ENCODE results near the gene HLA-DOB. TPM values are rescaled to one million over a fixed set of nuclear protein-coding genes. Genes with fewer than 3 reads are reported as not detected.

The HLA-DOB gene
- total RNA-seq, 2 donors from 2014 or later, result not detected

- H3K4me1 ChIP-seq (ENCODE audit: control insufficient read depth, insufficient read depth, low read length), result peaks cover 4% of the 10 kb centered on the region
- peaks cover 80% of the 10 kb centered on the region for H3K27me3 Mint-ChIP-seq (ENCODE audit: insufficient read depth)
- DNase-seq, result no peak
These were observed 23.9 kb upstream of the HLA-DOB start for GRCh38 chr6:32840604-32841246.

GRCh38 chr6:32839356-32839755, 22.6 kb upstream of the HLA-DOB start:
- H3K27me3 Mint-ChIP-seq (ENCODE audit: insufficient read depth), result peaks cover 70% of the 10 kb centered on the region
- peaks cover 4% of the 10 kb centered on the region for H3K4me1 ChIP-seq (ENCODE audit: control insufficient read depth, insufficient read depth, low read length)
- H3K36me3 Mint-ChIP-seq (ENCODE audit: low read depth), result no peaks in the 10 kb centered on the region

More at GRCh38 chr6:32840604-32841246, 23.9 kb upstream of the HLA-DOB start:
- peaks cover 9% of the 10 kb centered on the region for H3K4me1 Mint-ChIP-seq
- no peak overlapping the region for H3K4me3 ChIP-seq (ENCODE audit: low read length)
- WGBS, 2 experiments (ENCODE audit: insufficient coverage in 1 of 2, insufficient read length in 1 of 2), result 91 to 96% methylated on average over 6 to 9 of the region's 9 CpGs
- no peaks in the 10 kb centered on the region for H3K9me3 Mint-ChIP-seq
- H3K27me3 ChIP-seq (ENCODE audit: control insufficient read depth, insufficient read depth, low read length, poor library complexity, severe bottlenecking), result peaks cover 93% of the 10 kb centered on the region
- no peak overlapping the region for H3K9ac ChIP-seq (ENCODE audit: extremely low read depth, low read length, poor library complexity, severe bottlenecking)
- no peaks in the 10 kb centered on the region for H3K36me3 Mint-ChIP-seq (ENCODE audit: low read depth)
- no peaks in the 10 kb centered on the region for H3K9me3 ChIP-seq (ENCODE audit: control insufficient read depth, low read length)
- H3K36me3 ChIP-seq (ENCODE audit: control insufficient read depth, insufficient read depth, low read length), result no peaks in the 10 kb centered on the region
- no peak overlapping the region for H3K4me3 Mint-ChIP-seq
- no peak overlapping the region for H3K27ac ChIP-seq (ENCODE audit: low read depth, low read length)
- no peak for TF ChIP-seq CTCF (conservative IDR thresholded peaks at IDR 0.05)
- no peak overlapping the region for H3K27ac Mint-ChIP-seq

GRCh38 chr6:32838114-32838958, 21.5 kb upstream of the HLA-DOB start, which contains the start of gene TAP2:
Gene TAP2, minus strand, starts transcription at chr6:32838739. Its CDS starts 506 bp downstream, at chr6:32838233.
- Mint-ChIP-seq H3K27me3 (ENCODE audit: insufficient read depth) (peaks cover 60% of the 10 kb centered on the region), H3K9me3 (no peaks in the 10 kb centered on the region), H3K36me3 (ENCODE audit: low read depth) (no peaks in the 10 kb centered on the region), H3K27ac (no peak within 1 kb of the TSS), H3K4me3 (peak within 1 kb of the TSS; percentile 69), H3K4me1 (peaks cover 4% of the 10 kb centered on the region)
- DNase-seq, result peak; percentile 98
- H3K9ac ChIP-seq (ENCODE audit: extremely low read depth, low read length, poor library complexity, severe bottlenecking), result peak within 1 kb of the TSS; percentile 30
- H3K27ac ChIP-seq (ENCODE audit: low read depth, low read length), result no peak within 1 kb of the TSS
- H3K9me3 ChIP-seq (ENCODE audit: control insufficient read depth, low read length), result no peaks in the 10 kb centered on the region
- no peaks in the 10 kb centered on the region for H3K36me3 ChIP-seq (ENCODE audit: control insufficient read depth, insufficient read depth, low read length)
- H3K4me1 ChIP-seq (ENCODE audit: control insufficient read depth, insufficient read depth, low read length), result no peaks in the 10 kb centered on the region
- peak within 1 kb of the TSS; percentile 84 for H3K4me3 ChIP-seq (ENCODE audit: low read length)
- 0 to 2% methylated on average over 12 to 53 of the region's 57 CpGs for WGBS, 2 experiments (ENCODE audit: insufficient coverage in 1 of 2, insufficient read length in 1 of 2)
- H3K27me3 ChIP-seq (ENCODE audit: control insufficient read depth, insufficient read depth, low read length, poor library complexity, severe bottlenecking), result peaks cover 82% of the 10 kb centered on the region
- TF ChIP-seq CTCF (conservative IDR thresholded peaks at IDR 0.05), result peak; percentile 97

More at GRCh38 chr6:32839356-32839755, 22.6 kb upstream of the HLA-DOB start:
- no peaks in the 10 kb centered on the region for H3K9me3 ChIP-seq (ENCODE audit: control insufficient read depth, low read length)
- H3K36me3 ChIP-seq (ENCODE audit: control insufficient read depth, insufficient read depth, low read length), result no peaks in the 10 kb centered on the region
- Mint-ChIP-seq H3K9me3 (no peaks in the 10 kb centered on the region), H3K27ac (no peak overlapping the region), H3K4me3 (no peak overlapping the region), H3K4me1 (peaks cover 6% of the 10 kb centered on the region)
- H3K27ac ChIP-seq (ENCODE audit: low read depth, low read length), result no peak overlapping the region
- H3K27me3 ChIP-seq (ENCODE audit: control insufficient read depth, insufficient read depth, low read length, poor library complexity, severe bottlenecking), result peaks cover 92% of the 10 kb centered on the region
- no peak for DNase-seq
- no peak overlapping the region for H3K4me3 ChIP-seq (ENCODE audit: low read length)
- H3K9ac ChIP-seq (ENCODE audit: extremely low read depth, low read length, poor library complexity, severe bottlenecking), result no peak overlapping the region
- TF ChIP-seq CTCF (conservative IDR thresholded peaks at IDR 0.05), result no peak
- 93 to 94% methylated on average over 15 of the region's 15 CpGs for WGBS, 2 experiments (ENCODE audit: insufficient coverage in 1 of 2, insufficient read length in 1 of 2)
